ENCODE results near the gene RAB7B.
A peak's percentile ranks its signal among the peaks of the same experiment; 100 is the strongest.

RAB7B gene

GRCh38 chr1:205942631-205943159 is 60.5 kb downstream of the RAB7B start:
- DNase-seq (ENCODE audit: low read depth) = no peak
- no peak for TF ChIP-seq CTCF (conservative IDR thresholded peaks at IDR 0.05; ENCODE audit: low read length)
- no peak overlapping the region for H3K4me3 ChIP-seq (ENCODE audit: low read length)

DNA sequence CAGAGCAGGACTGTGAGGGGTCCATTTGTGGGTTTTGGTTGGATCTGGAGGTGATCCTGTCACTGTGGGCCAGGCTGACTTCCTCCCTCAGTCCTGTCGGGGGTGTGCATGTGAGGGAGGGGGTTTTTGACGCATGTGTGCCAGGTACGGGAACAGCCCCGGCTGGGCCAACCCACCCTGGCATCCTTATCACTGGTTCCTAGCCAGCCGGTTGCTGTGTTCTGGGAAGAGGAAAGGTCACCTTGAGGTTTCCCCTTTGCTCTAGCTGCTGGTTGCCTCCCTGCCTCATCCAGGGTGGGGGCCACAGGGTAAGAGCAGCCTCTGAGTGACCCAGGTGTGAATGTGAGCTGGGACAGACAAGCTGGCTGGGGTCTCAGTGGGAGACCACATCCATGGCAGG is 62.5 kb downstream of the RAB7B start:
- no peak for TF ChIP-seq CTCF (conservative IDR thresholded peaks at IDR 0.05; ENCODE audit: low read length)
- DNase-seq (ENCODE audit: low read depth) = no peak
- no peak overlapping the region for H3K4me3 ChIP-seq (ENCODE audit: low read length)

- no peak overlapping the region for H3K4me3 ChIP-seq (ENCODE audit: low read length)
- DNase-seq (ENCODE audit: low read depth) = no peak
- no peak for TF ChIP-seq CTCF (conservative IDR thresholded peaks at IDR 0.05; ENCODE audit: low read length)
These were observed 63.4 kb downstream of the RAB7B start for GRCh38 chr1:205939690-205940330.

DNA sequence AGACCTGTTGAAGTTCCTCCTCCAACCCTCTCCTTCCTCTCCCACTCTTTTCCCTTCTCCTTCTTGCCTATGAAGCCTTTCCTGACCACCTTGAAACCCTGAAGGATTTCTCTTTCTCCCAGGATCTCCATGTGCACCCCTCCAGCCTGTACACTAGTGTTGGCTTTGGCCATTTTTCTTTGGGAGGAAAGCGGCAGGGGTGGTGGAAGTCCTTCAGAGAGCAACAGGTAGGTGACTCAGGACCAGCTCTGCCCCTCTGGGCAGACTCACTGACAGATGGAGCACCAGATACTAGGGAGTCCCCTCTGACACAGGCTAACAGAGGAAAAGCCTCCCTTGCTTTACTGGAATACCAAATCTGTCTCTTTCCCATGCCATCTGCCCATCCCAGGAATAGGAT is 64.5 kb downstream of the RAB7B start:
- TF ChIP-seq CTCF (conservative IDR thresholded peaks at IDR 0.05; ENCODE audit: low read length) = no peak
- DNase-seq (ENCODE audit: low read depth) = no peak
- no peak overlapping the region for H3K4me3 ChIP-seq (ENCODE audit: low read length)

DNA sequence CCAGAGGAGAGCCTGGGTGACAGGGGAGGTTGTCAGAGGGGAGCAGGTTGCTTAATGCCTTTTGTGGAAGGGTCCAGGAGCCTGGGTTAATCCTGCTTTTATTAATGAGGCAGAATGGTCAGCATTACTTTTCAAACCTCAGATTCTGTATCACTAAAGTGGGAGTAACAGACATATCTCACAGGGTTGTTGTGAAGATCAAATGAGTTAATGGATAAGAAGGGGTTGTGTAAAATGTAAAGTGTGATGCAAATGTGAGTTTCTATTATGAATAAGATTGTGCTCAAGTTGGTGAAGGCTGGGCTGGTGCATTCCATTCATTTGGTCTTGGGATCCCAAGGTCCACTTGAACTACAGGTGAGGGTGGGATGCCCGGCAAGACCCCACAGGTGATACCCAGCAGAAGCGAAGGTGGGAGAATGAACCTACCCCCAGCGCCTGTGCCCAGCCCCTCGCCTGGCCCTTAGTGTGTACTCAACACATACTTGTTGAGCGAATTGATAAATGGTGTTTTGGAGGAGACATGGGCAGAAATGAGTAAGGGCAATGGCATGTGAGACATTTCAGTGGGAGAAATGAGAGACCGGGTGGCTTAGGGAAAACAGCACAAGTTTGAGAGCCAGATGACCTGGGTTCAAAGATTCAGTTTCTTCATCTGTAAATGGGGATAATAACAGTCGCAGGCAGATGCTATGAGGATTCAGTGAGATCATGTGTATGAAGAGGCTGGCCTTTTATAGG is 66.2 kb downstream of the RAB7B start:
- H3K4me3 ChIP-seq (ENCODE audit: low read length) = no peak overlapping the region
- TF ChIP-seq CTCF (conservative IDR thresholded peaks at IDR 0.05; ENCODE audit: low read length) = no peak
- DNase-seq (ENCODE audit: low read depth) = peak; percentile 81

- no peak for TF ChIP-seq CTCF (conservative IDR thresholded peaks at IDR 0.05; ENCODE audit: low read length)
- no peak for DNase-seq (ENCODE audit: low read depth)
- H3K4me3 ChIP-seq (ENCODE audit: low read length) = no peak overlapping the region
These were observed 66.9 kb downstream of the RAB7B start for GRCh38 chr1:205936311-205936710.

DNA sequence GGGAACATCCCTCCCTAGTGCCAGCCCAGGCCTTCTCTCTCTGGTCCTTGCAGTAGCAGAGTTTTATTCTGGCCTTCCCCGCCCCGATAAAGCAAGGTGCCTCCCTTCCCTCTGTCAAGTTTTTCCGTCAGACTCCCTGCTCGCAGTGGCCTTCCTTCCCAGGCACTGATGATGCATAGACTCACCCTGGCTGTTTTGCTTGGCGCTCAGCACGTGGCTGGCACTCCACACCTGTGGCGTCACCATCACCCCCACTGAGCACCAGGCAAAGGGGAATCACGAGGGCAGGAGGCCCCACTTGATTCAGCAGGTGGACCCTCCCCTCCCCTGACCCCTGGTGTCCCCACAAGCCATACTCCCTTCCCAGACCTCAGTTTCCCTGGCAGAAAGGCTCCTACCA is 67.3 kb downstream of the RAB7B start:
- no peak overlapping the region for H3K4me3 ChIP-seq (ENCODE audit: low read length)
- no peak for DNase-seq (ENCODE audit: low read depth)
- no peak for TF ChIP-seq CTCF (conservative IDR thresholded peaks at IDR 0.05; ENCODE audit: low read length)
